ENCODE measurements around the gene MAML3. TPM values are rescaled to one million over a fixed set of nuclear protein-coding genes. Genes with fewer than 3 reads are reported as not detected.

MAML3 gene
- total RNA-seq, 1 donor from 2014 or later, result 59.4 TPM

DNA sequence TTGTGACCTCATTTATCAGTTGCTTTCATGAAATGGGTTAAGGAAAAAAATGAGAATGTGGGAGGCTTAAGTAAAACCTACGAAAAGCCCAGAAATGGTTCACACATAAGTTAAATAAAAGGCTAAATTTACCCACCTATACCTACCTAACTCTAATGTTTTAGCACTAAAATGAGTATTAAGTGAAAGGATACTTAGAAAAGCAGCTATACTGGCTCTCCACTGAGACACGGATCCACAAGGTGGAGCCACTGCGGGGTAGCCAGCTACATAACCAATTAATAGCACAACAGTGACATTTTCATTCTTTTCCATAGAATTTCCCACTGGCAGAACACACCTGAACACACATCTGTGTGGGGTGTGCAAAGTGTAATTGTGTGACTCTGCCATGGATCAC, 101.9 kb downstream of the MAML3 start:
- Mint-ChIP-seq H3K9me3 (ENCODE audit: unreplicated experiment) (peaks cover 12% of the 10 kb centered on the region), H3K27me3 (ENCODE audit: unreplicated experiment) (peaks cover 16% of the 10 kb centered on the region), H3K36me3 (ENCODE audit: unreplicated experiment) (no peaks in the 10 kb centered on the region), H3K4me1 (ENCODE audit: low read depth, unreplicated experiment) (peaks cover 66% of the 10 kb centered on the region), H3K27ac (ENCODE audit: unreplicated experiment) (peak overlapping the region; percentile 23), H3K4me3 (ENCODE audit: unreplicated experiment) (no peak overlapping the region)
- TF ChIP-seq, protein P1, sequence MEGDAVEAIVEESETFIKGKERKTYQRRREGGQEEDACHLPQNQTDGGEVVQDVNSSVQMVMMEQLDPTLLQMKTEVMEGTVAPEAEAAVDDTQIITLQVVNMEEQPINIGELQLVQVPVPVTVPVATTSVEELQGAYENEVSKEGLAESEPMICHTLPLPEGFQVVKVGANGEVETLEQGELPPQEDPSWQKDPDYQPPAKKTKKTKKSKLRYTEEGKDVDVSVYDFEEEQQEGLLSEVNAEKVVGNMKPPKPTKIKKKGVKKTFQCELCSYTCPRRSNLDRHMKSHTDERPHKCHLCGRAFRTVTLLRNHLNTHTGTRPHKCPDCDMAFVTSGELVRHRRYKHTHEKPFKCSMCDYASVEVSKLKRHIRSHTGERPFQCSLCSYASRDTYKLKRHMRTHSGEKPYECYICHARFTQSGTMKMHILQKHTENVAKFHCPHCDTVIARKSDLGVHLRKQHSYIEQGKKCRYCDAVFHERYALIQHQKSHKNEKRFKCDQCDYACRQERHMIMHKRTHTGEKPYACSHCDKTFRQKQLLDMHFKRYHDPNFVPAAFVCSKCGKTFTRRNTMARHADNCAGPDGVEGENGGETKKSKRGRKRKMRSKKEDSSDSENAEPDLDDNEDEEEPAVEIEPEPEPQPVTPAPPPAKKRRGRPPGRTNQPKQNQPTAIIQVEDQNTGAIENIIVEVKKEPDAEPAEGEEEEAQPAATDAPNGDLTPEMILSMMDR (IDR thresholded peaks at IDR 0.05; ENCODE audit: partially characterized antibody, unreplicated experiment), result peak; percentile 27
- DNase-seq, result peak; percentile 40

DNA sequence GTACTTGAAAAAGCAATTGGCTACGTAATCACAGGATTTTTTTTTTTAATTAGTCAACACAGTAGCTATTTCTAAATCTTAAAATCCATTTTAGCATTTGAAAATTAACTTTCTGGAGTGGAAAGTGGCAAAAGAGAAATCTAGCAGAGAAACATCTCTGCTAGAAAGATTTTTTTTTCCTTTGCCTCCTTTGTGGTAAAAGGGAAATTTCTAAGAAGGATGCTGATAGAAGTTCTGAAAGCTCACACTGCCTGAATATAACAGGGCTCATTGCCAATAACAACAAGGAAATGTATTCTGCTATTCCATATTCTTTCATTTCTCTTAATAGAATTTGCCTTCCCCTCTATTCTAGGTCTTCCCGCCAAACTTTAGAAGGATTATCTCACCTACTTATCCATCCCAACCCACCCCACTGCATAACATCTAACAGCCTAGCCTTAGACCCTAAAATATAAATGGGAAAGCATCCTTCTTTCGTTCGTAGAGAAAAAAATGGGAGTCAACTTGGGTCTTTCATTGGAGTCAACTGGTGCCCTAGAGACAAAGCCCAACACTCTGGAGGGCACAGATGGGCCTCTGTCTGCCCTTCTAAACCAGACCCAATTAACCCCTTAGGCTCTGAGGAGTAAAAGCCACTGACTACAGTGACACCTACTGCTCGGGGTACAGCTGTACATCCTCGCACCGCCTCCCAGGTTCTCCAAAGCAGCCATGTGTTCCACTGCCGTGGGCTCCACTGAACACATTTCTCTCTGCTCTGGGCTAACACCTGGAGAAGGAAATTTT, 103.9 kb downstream of the MAML3 start:
- Mint-ChIP-seq H3K4me3 (ENCODE audit: unreplicated experiment) (peak overlapping the region; percentile 75), H3K9me3 (ENCODE audit: unreplicated experiment) (peaks cover 18% of the 10 kb centered on the region), H3K4me1 (ENCODE audit: low read depth, unreplicated experiment) (peaks cover 74% of the 10 kb centered on the region), H3K27me3 (ENCODE audit: unreplicated experiment) (peaks cover 14% of the 10 kb centered on the region), H3K27ac (ENCODE audit: unreplicated experiment) (peak overlapping the region; percentile 99), H3K36me3 (ENCODE audit: unreplicated experiment) (no peaks in the 10 kb centered on the region)
- TF ChIP-seq, protein P1 (IDR thresholded peaks at IDR 0.05; ENCODE audit: partially characterized antibody, unreplicated experiment), result peak; percentile 50
- peak; percentile 57 for DNase-seq

DNA sequence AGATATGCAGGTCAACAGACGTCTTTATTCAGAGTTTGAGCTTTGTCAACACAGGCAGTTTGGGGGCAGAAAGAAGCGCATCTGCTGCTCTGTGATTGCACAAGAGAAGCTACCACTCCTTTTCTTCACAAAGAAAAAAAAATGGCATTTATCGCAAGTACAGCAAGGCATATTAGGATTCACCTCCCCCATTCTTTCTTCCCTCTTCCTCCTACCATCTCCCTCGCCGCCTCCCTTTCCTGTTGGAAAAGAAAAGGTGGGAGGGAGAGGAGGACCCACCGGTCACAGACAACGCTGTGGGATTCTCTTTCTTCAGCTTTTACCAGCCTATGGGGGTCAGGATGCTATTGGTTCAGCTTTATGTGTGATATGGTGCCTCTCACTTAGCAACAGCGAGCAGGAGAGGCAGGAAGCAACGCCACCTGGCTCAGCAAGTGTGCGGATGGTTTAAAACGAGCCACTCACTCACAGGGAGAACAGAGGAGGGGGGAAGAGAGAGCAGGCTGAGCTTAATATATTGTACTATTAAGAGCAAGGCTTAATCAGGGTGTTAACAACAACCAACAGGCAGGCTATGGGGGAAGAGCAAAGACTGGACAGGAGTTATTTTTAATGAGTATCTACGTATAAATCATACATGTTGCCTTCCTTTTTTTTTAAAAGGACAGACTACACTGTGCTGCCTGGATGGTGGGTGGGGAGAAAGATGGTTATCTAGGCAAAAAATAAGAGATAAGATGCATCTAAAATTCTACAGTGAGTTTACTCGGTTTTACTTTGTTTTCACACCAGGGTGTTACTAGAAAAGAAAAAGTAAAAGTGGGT, 104.7 kb downstream of the MAML3 start:
- H3K27me3 Mint-ChIP-seq (ENCODE audit: unreplicated experiment), result peaks cover 14% of the 10 kb centered on the region
- peak overlapping the region; percentile 83 for H3K4me3 Mint-ChIP-seq (ENCODE audit: unreplicated experiment)
- TF ChIP-seq, protein P1 (IDR thresholded peaks at IDR 0.05; ENCODE audit: partially characterized antibody, unreplicated experiment), result no peak
- peak; percentile 64 for DNase-seq
- peak overlapping the region; percentile 99 for H3K27ac Mint-ChIP-seq (ENCODE audit: unreplicated experiment)
- peaks cover 21% of the 10 kb centered on the region for H3K9me3 Mint-ChIP-seq (ENCODE audit: unreplicated experiment)
- H3K36me3 Mint-ChIP-seq (ENCODE audit: unreplicated experiment), result no peaks in the 10 kb centered on the region
- H3K4me1 Mint-ChIP-seq (ENCODE audit: low read depth, unreplicated experiment), result peaks cover 74% of the 10 kb centered on the region

DNA sequence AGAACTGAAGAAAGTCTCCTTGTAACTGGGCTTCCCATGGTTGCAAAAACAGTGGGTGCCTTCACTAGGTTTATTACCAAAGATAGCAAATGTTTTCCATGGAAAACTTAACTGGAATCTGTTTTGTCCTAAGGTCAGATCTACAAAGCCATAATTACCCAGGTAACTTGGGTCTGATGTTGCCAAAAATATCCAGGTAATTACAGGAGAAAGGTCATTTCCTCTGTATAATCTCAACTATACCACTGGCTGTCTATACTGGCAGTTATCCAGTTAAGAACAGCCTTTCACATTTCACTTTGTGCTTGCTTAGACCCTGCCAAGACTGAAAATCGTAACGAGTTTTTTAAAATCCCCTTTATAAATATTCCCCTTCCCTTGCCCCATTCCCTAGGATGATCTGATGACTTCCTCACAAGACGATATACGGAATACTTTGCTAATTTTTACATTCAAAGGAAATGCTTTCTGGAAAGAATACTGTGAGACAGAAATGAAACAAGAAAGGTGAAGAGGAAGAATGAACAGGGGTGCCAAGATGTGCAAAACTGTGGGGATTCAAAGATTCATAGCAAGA, 105.5 kb downstream of the MAML3 start:
- Mint-ChIP-seq H3K36me3 (ENCODE audit: unreplicated experiment) (no peaks in the 10 kb centered on the region), H3K9me3 (ENCODE audit: unreplicated experiment) (peaks cover 21% of the 10 kb centered on the region), H3K27me3 (ENCODE audit: unreplicated experiment) (peaks cover 14% of the 10 kb centered on the region), H3K4me1 (ENCODE audit: low read depth, unreplicated experiment) (peaks cover 78% of the 10 kb centered on the region), H3K27ac (ENCODE audit: unreplicated experiment) (peak overlapping the region; percentile 99), H3K4me3 (ENCODE audit: unreplicated experiment) (peak overlapping the region; percentile 83)
- no peak for DNase-seq
- TF ChIP-seq, protein P1 (IDR thresholded peaks at IDR 0.05; ENCODE audit: partially characterized antibody, unreplicated experiment), result no peak
